ENCODE results near the gene WDR13. TPM values are rescaled to one million over a fixed set of nuclear protein-coding genes. Genes with fewer than 3 reads are reported as not detected.
"Not testable (repeated sequence)": the region's sequence is repeated elsewhere in the genome, so short reads cannot be mapped to it uniquely, and the experiment has no call there.

The WDR13 gene
- total RNA-seq, 2 experiments from 2014 or later = 32.6 to 42.9 TPM

- ATAC-seq (no peak), DNase-seq (no peak)
- Mint-ChIP-seq H3K36me3 (no peaks in the 10 kb centered on the region), H3K4me1 (peaks cover 4% of the 10 kb centered on the region), H3K27ac (no peak overlapping the region), H3K27me3 (peaks cover 3% of the 10 kb centered on the region), H3K4me3 (no peak overlapping the region), H3K9me3 (ENCODE audit: low read depth) (no peaks in the 10 kb centered on the region)
- CTCF ChIA-PET = interaction anchor here (1.0 to 1.7 kb wide), 5 partner anchors 17 to 323 kb away, joined by 3 to 5 read pairs (median 4); partner anchors contain the start of gene KCND1
Observed at GRCh38 chrX:48649102-48649501, 51.8 kb downstream of the WDR13 start.

GRCh38 chrX:48652055-48652579, 54.8 kb downstream of the WDR13 start:
- H3K27me3 Mint-ChIP-seq; H3K27ac Mint-ChIP-seq; H3K4me1 Mint-ChIP-seq; CTCF ChIA-PET; H3K4me3 Mint-ChIP-seq; ATAC-seq; H3K9me3 Mint-ChIP-seq (ENCODE audit: low read depth); DNase-seq; H3K36me3 Mint-ChIP-seq: not testable (repeated sequence)

- H3K27ac Mint-ChIP-seq; DNase-seq; H3K9me3 Mint-ChIP-seq (ENCODE audit: low read depth); CTCF ChIA-PET; H3K4me1 Mint-ChIP-seq; H3K27me3 Mint-ChIP-seq; ATAC-seq; H3K4me3 Mint-ChIP-seq; H3K36me3 Mint-ChIP-seq: not testable (repeated sequence)
Observed at GRCh38 chrX:48654746-48655145, 57.5 kb downstream of the WDR13 start.

Other genes with a start within 250 kb of the WDR13 start
- not detected for gene SSX3, start 240.8 kb upstream of the WDR13 start, total RNA-seq
- gene SSX4, start 214.0 kb upstream of the WDR13 start, total RNA-seq = not detected
- gene SSX4B, start 185.5 kb upstream of the WDR13 start, total RNA-seq = not detected
- 100 to 1,000 TPM in 1 of 2 experiments, 10 to 100 TPM in 1; 93.9 to 123 TPM for gene SLC38A5, start 127.2 kb upstream of the WDR13 start, total RNA-seq
- gene FTSJ1, start 121.3 kb upstream of the WDR13 start, total RNA-seq = 10 to 100 TPM; 72.7 to 75.4 TPM
- 10 to 100 TPM; 22.4 to 25.7 TPM for gene PORCN, start 88.5 kb upstream of the WDR13 start, total RNA-seq
- gene EBP, start 75.7 kb upstream of the WDR13 start, total RNA-seq = 100 to 1,000 TPM; 359 to 395 TPM
- gene TBC1D25, start 57.8 kb upstream of the WDR13 start, total RNA-seq = 10 to 100 TPM; 23.2 to 26.3 TPM
- 100 to 1,000 TPM; 149 to 183 TPM for gene RBM3, start 23.0 kb upstream of the WDR13 start, total RNA-seq
- gene WAS, start 86.3 kb downstream of the WDR13 start, total RNA-seq = 100 to 1,000 TPM; 138 to 161 TPM
- gene SUV39H1, start 99.2 kb downstream of the WDR13 start, total RNA-seq = 10 to 100 TPM; 40.1 to 41.4 TPM
- not detected for gene GLOD5, start 164.3 kb downstream of the WDR13 start, total RNA-seq
- gene GATA1, start 189.1 kb downstream of the WDR13 start, total RNA-seq = not detected
- 100 to 1,000 TPM in 1 of 2 experiments, 10 to 100 TPM in 1; 76.8 to 107 TPM for gene HDAC6, start 204.6 kb downstream of the WDR13 start, total RNA-seq
- not detected for gene ERAS, start 229.0 kb downstream of the WDR13 start, total RNA-seq
- gene PCSK1N, start 238.1 kb downstream of the WDR13 start, total RNA-seq = under 1 TPM; 0.21 to 0.93 TPM